ENCODE measurements around the gene RNF223. TPM values are rescaled to one million over a fixed set of nuclear protein-coding genes. Genes with fewer than 3 reads are reported as not detected.
A peak's percentile ranks its signal among the peaks of the same experiment; 100 is the strongest.

The RNF223 gene
- total and polyA plus RNA-seq, 11 donors = not detected

DNA sequence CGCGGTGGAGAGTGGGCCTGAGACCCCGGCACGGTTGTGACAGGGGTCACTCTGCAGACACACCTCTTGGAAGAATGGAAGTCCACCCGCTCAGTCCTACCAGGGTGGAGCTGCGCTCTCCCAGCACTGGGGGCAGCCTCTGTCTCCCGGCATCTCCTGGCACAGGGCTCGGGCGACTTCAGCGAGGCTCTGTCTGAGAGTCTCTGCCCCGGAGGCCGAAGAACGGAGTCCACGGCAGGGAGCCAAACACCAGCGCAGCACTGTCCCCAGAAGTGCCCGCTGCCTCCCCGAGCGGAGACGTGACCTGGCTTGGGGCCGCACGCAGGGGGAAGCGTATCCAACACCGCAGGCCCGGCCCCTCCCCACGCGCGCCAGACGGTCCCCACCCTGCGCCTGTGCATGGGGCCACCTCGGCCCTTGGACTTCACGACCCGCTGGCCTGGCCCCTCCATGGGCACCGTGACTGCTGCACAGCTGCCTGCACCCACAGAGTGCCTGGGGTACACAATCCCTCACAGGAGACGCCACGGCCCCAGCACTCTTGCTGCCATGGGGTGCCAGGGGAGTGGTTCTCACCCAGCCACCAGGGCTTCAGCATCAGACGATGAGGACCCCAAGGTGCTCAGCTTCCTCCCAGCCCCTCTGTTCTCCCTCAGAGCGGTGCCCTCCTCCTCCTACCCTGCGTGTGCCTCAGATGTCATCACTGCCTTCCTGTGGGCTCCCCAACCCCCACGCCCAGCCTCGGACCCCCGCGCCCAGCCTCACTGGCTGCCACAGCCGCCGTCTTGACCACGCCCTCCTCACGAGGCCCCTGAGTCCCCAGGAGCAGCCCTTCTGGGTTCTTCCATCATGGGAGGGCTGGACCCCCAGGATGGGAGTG, 14.9 kb upstream of the RNF223 start:
- no peaks in the 10 kb centered on the region for H3K4me1 ChIP-seq
- TF ChIP-seq CTCF (IDR thresholded peaks at IDR 0.05) (no peak), POLR2A (IDR thresholded peaks at IDR 0.05) (no peak)
- ATAC-seq = no peak
- H3K27ac ChIP-seq = no peak overlapping the region
- H3K27me3 ChIP-seq = no peaks in the 10 kb centered on the region
- DNase-seq = peak in 1 of 5 donors; percentile 4
- H3K9me3 ChIP-seq = no peaks in the 10 kb centered on the region
- WGBS, 4 donors = 91 to 95% (median 94%) methylated on average over 37 to 46 of the region's 46 CpGs
- intact Hi-C loops (cut with DNase I) = no loop called here
- H3K4me3 ChIP-seq = no peak overlapping the region
- no peaks in the 10 kb centered on the region for H3K36me3 ChIP-seq

GRCh38 chr1:1088029-1088800, 14.1 kb upstream of the RNF223 start:
- Histone ChIP-seq H3K36me3 (no peaks in the 10 kb centered on the region), H3K4me3 (no peak overlapping the region), H3K27me3 (no peaks in the 10 kb centered on the region), H3K27ac (no peak overlapping the region), H3K9me3 (no peaks in the 10 kb centered on the region), H3K4me1 (no peaks in the 10 kb centered on the region)
- 92 to 95% (median 93%) methylated on average over 28 to 39 of the region's 39 CpGs for WGBS, 4 donors
- intact Hi-C loops (cut with DNase I) = no loop called here
- TF ChIP-seq CTCF (IDR thresholded peaks at IDR 0.05) (no peak), POLR2A (IDR thresholded peaks at IDR 0.05) (no peak)
- DNase-seq (no peak), ATAC-seq (no peak)

- no peaks in the 10 kb centered on the region for H3K27me3 ChIP-seq
- 91 to 95% (median 93%) methylated on average over 37 to 38 of the region's 38 CpGs for WGBS, 4 donors
- intact Hi-C loops (cut with DNase I) = no loop called here
- DNase-seq (peak in 2 of 5 donors; percentile 4 to 48), ATAC-seq (no peak)
- H3K4me1 ChIP-seq = no peaks in the 10 kb centered on the region
- no peaks in the 10 kb centered on the region for H3K9me3 ChIP-seq
- TF ChIP-seq POLR2A (IDR thresholded peaks at IDR 0.05) (no peak), CTCF (IDR thresholded peaks at IDR 0.05) (no peak)
- peaks cover 0 to 2% (median 0%) of the 10 kb centered on the region in 9 donors for H3K36me3 ChIP-seq
- H3K4me3 ChIP-seq = no peak overlapping the region
- no peak overlapping the region for H3K27ac ChIP-seq
Observed at GRCh38 chr1:1087351-1088028, 13.4 kb upstream of the RNF223 start.
